Duodenal mucosa (tissue), 2 donors: Measurements from ENCODE around the gene TAF1D.
"Not testable (repeated sequence)": the region's sequence is repeated elsewhere in the genome, so short reads cannot be mapped to it uniquely, and the experiment has no call there.

Source experiments
- H3K27ac ChIP-seq: one replicate; pipeline ENCODE4 v1.7.0; 2013; ENCODE audit warnings: low read depth, low read length
- H3K27me3 ChIP-seq, 2 donors: one replicate each; pipeline ENCODE4 v1.7.0; 2013; ENCODE audit warnings: low read length in 2 of 2, control low read depth in 1 of 2; ENCODE audit not compliant: insufficient read depth in 2 of 2, control insufficient read depth in 1 of 2
- H3K36me3 ChIP-seq, 2 donors: one replicate each; pipeline ENCODE4 v1.7.0; 2013; ENCODE audit warnings: low read length in 2 of 2, control low read depth in 1 of 2; ENCODE audit not compliant: insufficient read depth in 2 of 2, control insufficient read depth in 1 of 2
- H3K4me1 ChIP-seq, 2 donors: one replicate each; pipeline ENCODE4 v1.7.0; 2013; ENCODE audit warnings: low read length in 2 of 2, control low read depth in 1 of 2; ENCODE audit not compliant: insufficient read depth in 2 of 2, control insufficient read depth in 1 of 2
- H3K4me3 ChIP-seq, 2 donors: one replicate each; pipeline ENCODE4 v1.7.0; 2013; ENCODE audit warnings: low read length in 2 of 2, low read depth in 1 of 2
- H3K9ac ChIP-seq, 2 donors: one replicate each; pipeline ENCODE4 v1.7.0; 2013; ENCODE audit warnings: low read length in 2 of 2, low read depth in 1 of 2
- H3K9me3 ChIP-seq, 2 donors: one replicate each; pipeline ENCODE4 v1.7.0; 2013; ENCODE audit warnings: low read length in 2 of 2, control low read depth in 1 of 2; ENCODE audit not compliant: control insufficient read depth in 1 of 2

TAF1D gene

DNA sequence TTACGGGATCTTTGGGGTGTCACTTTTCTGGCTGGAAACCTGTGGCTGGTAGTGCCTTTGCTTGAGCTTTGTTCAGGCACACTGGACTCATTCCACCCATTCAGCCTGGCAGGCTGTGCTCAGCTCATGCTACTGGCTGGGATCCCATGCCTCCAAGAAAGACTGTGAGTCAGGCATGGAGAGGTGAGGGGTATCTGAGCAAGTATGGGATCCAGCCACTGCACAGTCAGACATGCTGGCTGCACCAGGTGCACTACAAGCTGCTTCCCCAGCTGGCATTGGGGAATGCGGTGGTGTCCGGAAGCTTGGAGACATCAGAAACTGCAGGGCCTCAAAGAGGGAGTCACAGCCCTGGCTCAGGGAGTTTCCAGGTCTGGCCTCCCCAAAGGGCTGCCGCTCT is 30.8 kb upstream of the TAF1D start:
- Histone ChIP-seq H3K4me3 (no peak overlapping the region), H3K9ac (no peak overlapping the region), H3K9me3 (no peaks in the 10 kb centered on the region), H3K27ac (no peak overlapping the region), H3K27me3 (no peaks in the 10 kb centered on the region), H3K36me3 (no peaks in the 10 kb centered on the region), H3K4me1 (no peaks in the 10 kb centered on the region)

- Histone ChIP-seq H3K9me3 (no peaks in the 10 kb centered on the region), H3K27me3 (no peaks in the 10 kb centered on the region), H3K4me3 (no peak overlapping the region), H3K4me1 (no peaks in the 10 kb centered on the region), H3K36me3 (no peaks in the 10 kb centered on the region), H3K9ac (no peak overlapping the region), H3K27ac (no peak overlapping the region)
Observed at GRCh38 chr11:93770160-93770559, 28.9 kb upstream of the TAF1D start.

GRCh38 chr11:93767018-93767417 is 25.7 kb upstream of the TAF1D start:
- Histone ChIP-seq H3K27ac (no peak overlapping the region), H3K27me3 (no peaks in the 10 kb centered on the region), H3K9me3 (no peaks in the 10 kb centered on the region), H3K4me1 (no peaks in the 10 kb centered on the region), H3K36me3 (peaks cover 0 to 20% of the 10 kb centered on the region in 2 donors), H3K4me3 (no peak overlapping the region), H3K9ac (no peak overlapping the region)

DNA sequence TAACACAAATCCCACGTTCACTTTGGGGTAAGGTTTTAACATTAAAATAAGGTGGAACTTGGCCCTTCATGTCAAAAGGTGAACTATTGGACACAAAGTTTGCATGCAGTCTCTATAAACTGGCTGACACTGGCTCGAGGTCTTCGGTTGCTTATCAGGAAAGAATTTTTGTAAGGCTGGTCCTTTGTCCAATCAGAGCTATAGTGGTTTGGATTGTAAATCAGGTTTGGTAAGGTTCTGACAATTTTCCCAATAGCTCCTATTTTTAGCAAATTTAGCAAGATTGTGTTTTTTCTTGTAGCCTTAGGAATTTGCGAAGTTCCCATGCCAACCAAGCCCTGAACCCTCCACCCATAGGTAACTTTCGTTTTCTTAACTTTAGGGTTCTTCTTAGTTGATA is 25.2 kb upstream of the TAF1D start:
- no peaks in the 10 kb centered on the region for H3K4me1 ChIP-seq
- no peaks in the 10 kb centered on the region for H3K9me3 ChIP-seq
- no peak overlapping the region for H3K4me3 ChIP-seq
- H3K9ac ChIP-seq = no peak overlapping the region
- no peak overlapping the region for H3K27ac ChIP-seq
- no peaks in the 10 kb centered on the region for H3K27me3 ChIP-seq
- H3K36me3 ChIP-seq = peaks cover 0 to 22% of the 10 kb centered on the region in 2 donors

DNA sequence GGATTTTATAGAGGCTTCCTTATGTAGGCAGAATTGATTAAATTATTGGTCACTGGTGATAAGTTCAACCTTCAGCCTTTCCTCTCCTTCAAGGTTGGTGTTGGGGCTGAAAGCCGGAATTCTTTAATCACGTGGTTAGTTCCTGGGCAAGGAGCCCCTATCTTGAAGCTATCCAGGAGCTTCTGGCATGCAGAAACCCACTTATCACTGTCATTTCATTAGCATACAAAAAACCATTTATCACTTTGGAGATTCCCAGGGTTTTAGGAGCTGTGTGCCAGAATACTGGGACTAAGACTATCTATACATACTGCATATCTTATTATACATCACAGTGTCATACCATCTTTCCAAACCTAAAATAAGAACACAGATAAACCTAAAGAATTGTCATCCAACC is 24.3 kb upstream of the TAF1D start:
- Histone ChIP-seq H3K36me3 (peaks cover 0 to 27% of the 10 kb centered on the region in 2 donors), H3K9me3 (no peaks in the 10 kb centered on the region), H3K4me1 (no peaks in the 10 kb centered on the region), H3K9ac (no peak overlapping the region), H3K4me3 (no peak overlapping the region), H3K27me3 (no peaks in the 10 kb centered on the region), H3K27ac (no peak overlapping the region)

- no peaks in the 10 kb centered on the region for H3K9me3 ChIP-seq
- H3K4me1 ChIP-seq = no peaks in the 10 kb centered on the region
- no peak overlapping the region for H3K4me3 ChIP-seq
- peaks cover 7 to 61% of the 10 kb centered on the region in 2 donors for H3K36me3 ChIP-seq
- no peak overlapping the region for H3K9ac ChIP-seq
- no peak overlapping the region for H3K27ac ChIP-seq
- no peaks in the 10 kb centered on the region for H3K27me3 ChIP-seq
Observed at GRCh38 chr11:93761910-93762309, 20.6 kb upstream of the TAF1D start.

GRCh38 chr11:93759123-93759522 is 17.8 kb upstream of the TAF1D start:
- not testable (repeated sequence) for H3K9me3 ChIP-seq, H3K4me1 ChIP-seq, H3K9ac ChIP-seq, H3K4me3 ChIP-seq, H3K27ac ChIP-seq, H3K27me3 ChIP-seq
- H3K36me3 ChIP-seq = peaks cover 18 to 76% of the 10 kb centered on the region in 2 donors

- H3K27ac ChIP-seq = no peak overlapping the region
- H3K27me3 ChIP-seq = no peaks in the 10 kb centered on the region
- H3K4me3 ChIP-seq = no peak overlapping the region
- H3K4me1 ChIP-seq = no peaks in the 10 kb centered on the region
- H3K9me3 ChIP-seq = no peaks in the 10 kb centered on the region
- H3K36me3 ChIP-seq = peaks cover 18 to 67% of the 10 kb centered on the region in 2 donors
- H3K9ac ChIP-seq = no peak overlapping the region
Observed at GRCh38 chr11:93757924-93758865, 16.9 kb upstream of the TAF1D start.

DNA sequence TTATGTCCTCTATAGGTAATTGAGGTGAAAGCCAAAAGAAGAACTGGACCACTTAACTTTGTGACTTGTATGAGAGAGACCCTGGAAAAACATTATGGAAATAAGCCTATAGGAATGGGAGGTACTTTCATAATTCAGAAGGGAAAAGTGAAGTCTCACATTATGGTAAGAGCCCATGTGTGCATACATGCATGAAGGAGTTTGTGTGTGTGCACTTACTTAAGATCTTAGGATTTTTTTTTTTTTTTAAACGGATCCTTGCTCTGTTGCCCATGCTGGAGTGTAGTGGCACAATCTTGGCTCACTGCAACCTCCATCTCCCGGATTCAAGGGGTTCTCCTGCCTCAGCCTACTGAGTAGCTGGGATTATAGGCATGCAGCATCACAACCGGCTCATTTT is 16.0 kb upstream of the TAF1D start:
- Histone ChIP-seq H3K27me3 (no peaks in the 10 kb centered on the region), H3K27ac (no peak overlapping the region), H3K4me3 (no peak overlapping the region), H3K36me3 (peaks cover 18 to 60% of the 10 kb centered on the region in 2 donors), H3K4me1 (no peaks in the 10 kb centered on the region), H3K9me3 (no peaks in the 10 kb centered on the region), H3K9ac (no peak overlapping the region)

- H3K4me3 ChIP-seq = no peak overlapping the region
- no peaks in the 10 kb centered on the region for H3K27me3 ChIP-seq
- no peak overlapping the region for H3K9ac ChIP-seq
- no peaks in the 10 kb centered on the region for H3K4me1 ChIP-seq
- H3K9me3 ChIP-seq = no peaks in the 10 kb centered on the region
- peaks cover 18 to 61% of the 10 kb centered on the region in 2 donors for H3K36me3 ChIP-seq
- H3K27ac ChIP-seq = no peak overlapping the region
Observed at GRCh38 chr11:93756748-93757147, 15.5 kb upstream of the TAF1D start.
